ENCODE data around the gene SLC4A2.

Gene SLC4A2

GRCh38 chr7:151059367-151060112, at the start of gene SLC4A2 (continued):
- TF ChIP-seq AEBP2 (tag by site-specific recombination; IDR thresholded peaks at IDR 0.05; ENCODE audit: borderline replicate concordance) (no peak), OVOL3 (tag by site-specific recombination; IDR thresholded peaks at IDR 0.05) (no peak), KLF8 (tag by site-specific recombination; IDR thresholded peaks at IDR 0.05) (peak; percentile 68), ZNF791 (tag by site-specific recombination; IDR thresholded peaks at IDR 0.05) (no peak), ZBTB10 (tag by site-specific recombination; IDR thresholded peaks at IDR 0.05) (peak; percentile 91), ZNF350 (tag by site-specific recombination; IDR thresholded peaks at IDR 0.05) (no peak), SP7 (tag by site-specific recombination; IDR thresholded peaks at IDR 0.05) (no peak), ZNF560 (tag by site-specific recombination; IDR thresholded peaks at IDR 0.05; ENCODE audit: borderline replicate concordance) (no peak), ZNF335 (tag by site-specific recombination; conservative IDR thresholded peaks at IDR 0.05) (peak; percentile 74), ZNF629 (tag by site-specific recombination; IDR thresholded peaks at IDR 0.05) (peak; percentile 10; the same call in 1 of the 2 replicates), ZXDB (tag by site-specific recombination; IDR thresholded peaks at IDR 0.05) (0 out of 2 replicates have a peak, but pooled peaks have one; percentile 16), ZSCAN30 (tag by site-specific recombination; IDR thresholded peaks at IDR 0.05) (peak; percentile 43; the same call in 1 of the 2 replicates), ZNF692 (tag by site-specific recombination; IDR thresholded peaks at IDR 0.05) (no peak; the same call in 1 of the 2 replicates), PRDM4 (tag by site-specific recombination; IDR thresholded peaks at IDR 0.05) (0 out of 2 replicates have a peak, but pooled peaks have one; percentile 12), ZNF398 (tag by site-specific recombination; IDR thresholded peaks at IDR 0.05) (peak; percentile 99), MYNN (tag by site-specific recombination; IDR thresholded peaks at IDR 0.05; ENCODE audit: borderline replicate concordance) (no peak), IKZF3 (tag by site-specific recombination; IDR thresholded peaks at IDR 0.05) (peak; percentile 80), ZFP69B (tag by site-specific recombination; IDR thresholded peaks at IDR 0.05) (0 out of 2 replicates have a peak, but pooled peaks have one; percentile 12), ZNF600 (tag by site-specific recombination; IDR thresholded peaks at IDR 0.05) (no peak; the same call in 1 of the 2 replicates), ZSCAN4 (tag by site-specific recombination; IDR thresholded peaks at IDR 0.05) (no peak), SP3 (tag by site-specific recombination; IDR thresholded peaks at IDR 0.05) (peak; percentile 62), KLF1 (tag by site-specific recombination; IDR thresholded peaks at IDR 0.05) (peak; percentile 59), ZNF654 (tag by site-specific recombination; IDR thresholded peaks at IDR 0.05; ENCODE audit: low read depth) (no peak), KLF16 (tag by site-specific recombination; IDR thresholded peaks at IDR 0.05) (peak; percentile 73; the same call in 1 of the 2 replicates), ZBTB1 (tag by site-specific recombination; IDR thresholded peaks at IDR 0.05) (no peak), KLF7 (tag by site-specific recombination; IDR thresholded peaks at IDR 0.05; ENCODE audit: borderline replicate concordance) (no peak), ZNF138 (tag by site-specific recombination; IDR thresholded peaks at IDR 0.05; ENCODE audit: borderline replicate concordance) (0 out of 2 replicates have a peak, but pooled peaks have one; percentile 33), ZNF701 (tag by site-specific recombination; IDR thresholded peaks at IDR 0.05) (no peak), ZNF785 (tag by site-specific recombination; IDR thresholded peaks at IDR 0.05) (no peak)
